Neural progenitor cell (in vitro differentiated cells): ENCODE data around the gene MOV10L1.

ENCODE experiments used
- CTCF ChIP-seq: fragments of 200-600 bp; sonication (generic); IDR thresholded peaks from 2 replicates; pipeline ENCODE4 v1.5.1; 2017; ENCODE audit warnings: antibody characterized with exemption, mild to moderate bottlenecking
- EZH2 ChIP-seq: fragments of 200-600 bp; sonication (generic); IDR thresholded peaks from 2 replicates; pipeline ENCODE4 v1.6.1; 2017; ENCODE audit warnings: antibody characterized with exemption, mild to moderate bottlenecking, moderate library complexity
- EZH2phosphoT487 ChIP-seq: fragments of 200-600 bp; sonication (generic); IDR thresholded peaks from 2 replicates; pipeline ENCODE4 v1.6.1; 2017; ENCODE audit warnings: antibody characterized with exemption

- no peak for TF ChIP-seq CTCF
- TF ChIP-seq EZH2, result no peak
- TF ChIP-seq EZH2phosphoT487, result no peak
These were observed 33.3 kb downstream of the MOV10L1 start for GRCh38 chr22:50123119-50123518.
